GM21723 (cell line): Measurements from ENCODE around the gene LBH.

Experiments used
- ATAC-seq: cut with Tn5 transposase; IDR thresholded peaks from one replicate; pipeline ENCODE4 v1.9.1; 2021; ENCODE audit warnings: mild to moderate bottlenecking, moderate library complexity; ENCODE audit not compliant: unreplicated experiment

LBH gene

DNA sequence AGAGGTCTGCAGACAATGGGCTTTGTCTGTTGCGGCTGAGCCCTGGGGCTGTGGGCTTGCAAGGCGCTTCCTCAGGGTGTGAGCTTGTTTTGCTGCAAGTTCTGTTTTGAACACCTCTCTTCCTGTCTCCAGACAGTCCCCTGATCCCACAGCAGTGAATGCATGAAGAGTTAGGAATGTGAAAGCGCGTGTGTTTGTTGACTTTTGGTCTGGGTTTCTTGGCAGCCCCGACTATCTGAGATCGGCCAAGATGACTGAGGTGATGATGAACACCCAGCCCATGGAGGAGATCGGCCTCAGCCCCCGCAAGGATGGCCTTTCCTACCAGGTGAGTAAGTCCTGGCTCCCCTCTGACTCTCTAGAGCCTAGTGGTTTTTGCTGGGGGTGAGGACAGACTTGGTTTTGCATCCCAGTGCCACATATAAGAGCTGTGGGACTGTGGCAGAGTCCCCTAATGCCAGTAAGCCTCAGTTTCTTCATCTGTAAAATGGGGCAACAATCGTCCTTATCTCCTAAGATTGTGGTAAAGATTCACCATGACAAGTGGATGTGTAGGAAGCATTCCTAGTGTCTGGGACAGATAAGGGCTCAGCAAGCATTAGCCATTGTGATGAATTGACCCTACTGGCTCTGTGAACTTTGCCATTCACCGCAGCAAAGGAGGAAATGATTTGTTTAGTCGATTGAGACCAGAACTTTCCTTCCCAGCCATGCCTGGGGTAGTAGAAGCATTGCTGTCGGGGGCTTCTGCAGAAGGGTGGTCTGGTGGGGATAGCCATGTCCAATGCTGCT, 3.0 kb downstream of the LBH start:
- no peak for ATAC-seq

DNA sequence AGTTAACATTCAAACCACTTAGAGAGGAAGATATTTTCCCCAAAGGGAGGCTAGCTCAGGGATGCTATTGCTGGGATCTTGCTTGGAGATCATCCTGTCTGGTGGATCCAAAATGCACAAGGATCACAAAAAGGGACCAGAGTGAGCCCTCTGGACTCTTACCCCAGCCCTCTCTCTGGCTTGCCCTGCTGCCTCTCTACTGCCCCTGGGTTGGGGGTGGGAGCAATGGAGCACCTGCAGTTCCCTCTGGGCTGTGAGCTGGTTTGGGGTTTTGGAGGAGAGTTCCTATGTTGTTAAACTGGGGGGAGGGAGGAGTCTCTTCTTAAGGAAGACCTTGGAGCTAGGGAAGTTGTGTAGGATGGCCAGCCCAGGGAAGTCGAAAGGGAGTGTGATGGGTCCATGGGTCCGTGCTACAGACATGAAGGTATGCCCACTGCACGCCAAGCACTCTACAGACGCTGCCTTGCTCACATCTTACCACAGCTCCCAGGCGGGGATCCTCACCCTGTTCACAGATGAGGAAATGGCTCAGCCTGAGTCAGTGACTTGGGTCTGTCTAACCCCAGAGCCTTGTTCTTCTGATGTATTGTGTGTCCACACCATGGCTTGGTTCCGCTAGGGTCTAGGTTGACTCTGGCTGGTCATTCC, 3.8 kb downstream of the LBH start:
- no peak for ATAC-seq

- ATAC-seq: no peak
These were observed 4.7 kb downstream of the LBH start for GRCh38 chr2:30235859-30236535.

DNA sequence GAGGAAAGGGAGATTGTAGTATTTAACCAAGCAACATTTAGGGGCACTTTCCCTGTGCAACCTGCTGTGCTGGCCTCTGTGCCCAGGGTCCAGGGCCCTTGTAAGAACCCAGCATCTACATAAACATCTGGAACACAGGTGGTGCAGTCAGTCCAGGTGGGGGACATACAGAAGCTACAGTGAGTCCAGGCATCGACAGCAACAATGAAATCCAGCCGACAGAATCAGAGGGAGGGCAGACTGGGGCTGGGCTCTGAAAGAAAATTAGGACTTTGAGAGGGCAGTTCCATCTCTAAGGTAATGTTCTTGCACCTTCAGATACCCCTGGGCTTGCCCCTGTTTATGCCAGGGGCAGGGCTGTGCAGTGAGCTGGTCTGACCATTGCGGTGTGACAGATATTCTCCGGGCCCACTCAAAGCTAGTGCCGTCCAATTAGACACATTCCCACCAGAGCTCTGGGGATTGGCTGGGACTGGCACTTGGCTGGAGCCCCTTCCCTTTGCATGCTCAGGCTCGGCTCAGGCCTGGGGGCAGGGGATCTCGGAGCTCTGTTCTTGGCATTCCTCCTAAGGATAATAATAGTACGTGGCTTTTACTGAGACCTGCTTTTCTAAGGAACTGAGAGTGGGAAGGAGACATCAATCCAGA, 5.4 kb downstream of the LBH start:
- no peak for ATAC-seq

DNA sequence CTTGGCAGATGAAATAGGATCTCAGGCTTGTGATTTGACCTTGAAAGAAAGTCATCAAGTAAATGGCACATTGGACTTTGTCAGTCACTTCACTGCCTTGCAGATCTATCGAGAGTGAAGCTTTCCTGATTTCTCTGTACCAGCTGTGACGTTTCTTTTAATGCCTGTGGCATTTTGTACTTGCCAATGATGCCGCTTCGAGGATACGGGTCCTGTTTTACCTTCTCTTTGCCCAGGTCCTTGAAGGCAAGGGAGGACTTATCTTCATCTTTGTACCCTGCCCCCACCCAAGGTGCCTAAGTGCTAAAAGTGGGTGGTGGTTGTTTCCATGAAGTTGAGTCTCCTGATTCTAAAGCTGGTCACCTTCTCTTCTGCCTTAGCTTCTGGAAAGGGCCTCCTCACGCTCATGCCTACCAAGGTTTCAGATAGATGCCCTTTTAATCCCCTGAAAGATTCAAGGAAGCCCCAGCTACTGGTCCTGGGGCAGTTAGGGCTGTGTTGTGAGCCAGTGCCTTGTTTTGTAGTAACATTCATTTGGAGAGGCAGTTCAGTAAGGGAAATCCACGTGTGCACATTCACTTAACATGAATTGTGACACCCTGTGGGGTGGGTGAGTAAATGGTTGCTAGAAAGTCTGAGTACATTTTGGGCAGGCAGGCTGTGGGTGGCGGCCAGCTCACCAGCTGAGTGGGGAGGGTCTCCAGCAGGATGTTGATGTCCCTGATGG, 6.1 kb downstream of the LBH start:
- ATAC-seq: no peak

GRCh38 chr2:30237966-30238800, 6.8 kb downstream of the LBH start:
- ATAC-seq: no peak

- no peak for ATAC-seq
These were observed 8.1 kb downstream of the LBH start for GRCh38 chr2:30239308-30239985.

- ATAC-seq: no peak
These were observed 8.8 kb downstream of the LBH start for GRCh38 chr2:30239986-30240752.

- no peak for ATAC-seq
These were observed 11.9 kb downstream of the LBH start for GRCh38 chr2:30243231-30243630.

DNA sequence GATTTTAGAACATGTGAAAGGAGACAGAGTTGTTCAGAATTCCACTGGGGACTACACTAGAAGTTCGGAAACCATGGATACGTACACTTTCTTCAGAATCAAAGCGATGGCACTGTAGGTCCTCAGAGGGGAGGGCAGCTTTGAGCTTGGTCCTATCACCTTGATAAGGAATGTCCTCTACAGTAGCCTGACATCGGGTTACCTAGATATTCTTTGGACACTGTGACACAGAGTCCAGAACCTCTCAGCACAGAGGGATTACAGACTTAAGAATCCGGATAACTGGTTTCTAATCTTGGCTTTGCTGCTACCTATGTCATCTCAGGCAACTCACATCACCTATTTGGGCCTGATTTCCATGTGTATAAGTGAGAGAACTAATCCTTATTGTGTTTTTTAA, 14.0 kb downstream of the LBH start:
- no peak for ATAC-seq

DNA sequence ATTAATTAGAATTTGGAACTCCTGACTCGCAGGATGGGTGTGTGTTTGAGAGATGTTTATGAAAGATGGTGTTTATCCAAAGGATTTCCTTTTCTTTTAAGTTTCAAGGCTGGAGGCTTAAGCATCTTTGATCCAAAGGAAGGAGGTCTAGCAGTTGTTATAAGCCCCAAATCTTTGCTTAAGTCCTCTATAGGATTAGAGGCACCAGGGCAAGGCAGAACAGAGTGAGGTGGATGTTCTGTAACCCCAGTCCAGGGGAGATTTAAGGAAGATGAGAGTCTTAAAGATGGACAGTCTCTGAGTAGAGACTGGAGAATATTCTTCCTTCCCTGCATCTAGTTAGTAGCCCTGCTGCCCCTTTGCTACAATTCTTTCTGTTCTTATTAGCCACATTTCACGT, 17.5 kb downstream of the LBH start:
- ATAC-seq: no peak

DNA sequence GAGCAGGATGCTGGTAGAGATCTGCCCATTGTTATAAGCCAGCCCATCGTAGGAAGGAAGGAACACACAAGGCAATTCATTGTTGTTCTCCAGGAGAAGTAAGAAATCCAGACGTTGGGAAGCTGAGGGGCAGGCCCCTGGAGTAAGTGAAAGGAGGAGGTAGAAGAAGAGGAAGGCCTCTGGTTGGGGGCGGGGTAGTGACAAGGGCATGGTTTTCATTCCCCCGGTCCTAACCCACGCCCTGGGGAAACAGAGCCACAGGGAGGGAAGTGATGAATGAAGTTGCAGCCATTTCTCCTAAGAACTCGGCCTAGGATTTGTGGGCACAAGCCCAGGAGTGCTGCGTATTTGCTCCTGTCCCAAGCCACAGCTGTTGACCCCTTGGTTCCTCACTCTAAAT, 18.0 kb downstream of the LBH start:
- ATAC-seq: no peak

GRCh38 chr2:30250421-30250820, 19.1 kb downstream of the LBH start:
- no peak for ATAC-seq

GRCh38 chr2:30252723-30253701, 21.7 kb downstream of the LBH start:
- ATAC-seq: no peak

DNA sequence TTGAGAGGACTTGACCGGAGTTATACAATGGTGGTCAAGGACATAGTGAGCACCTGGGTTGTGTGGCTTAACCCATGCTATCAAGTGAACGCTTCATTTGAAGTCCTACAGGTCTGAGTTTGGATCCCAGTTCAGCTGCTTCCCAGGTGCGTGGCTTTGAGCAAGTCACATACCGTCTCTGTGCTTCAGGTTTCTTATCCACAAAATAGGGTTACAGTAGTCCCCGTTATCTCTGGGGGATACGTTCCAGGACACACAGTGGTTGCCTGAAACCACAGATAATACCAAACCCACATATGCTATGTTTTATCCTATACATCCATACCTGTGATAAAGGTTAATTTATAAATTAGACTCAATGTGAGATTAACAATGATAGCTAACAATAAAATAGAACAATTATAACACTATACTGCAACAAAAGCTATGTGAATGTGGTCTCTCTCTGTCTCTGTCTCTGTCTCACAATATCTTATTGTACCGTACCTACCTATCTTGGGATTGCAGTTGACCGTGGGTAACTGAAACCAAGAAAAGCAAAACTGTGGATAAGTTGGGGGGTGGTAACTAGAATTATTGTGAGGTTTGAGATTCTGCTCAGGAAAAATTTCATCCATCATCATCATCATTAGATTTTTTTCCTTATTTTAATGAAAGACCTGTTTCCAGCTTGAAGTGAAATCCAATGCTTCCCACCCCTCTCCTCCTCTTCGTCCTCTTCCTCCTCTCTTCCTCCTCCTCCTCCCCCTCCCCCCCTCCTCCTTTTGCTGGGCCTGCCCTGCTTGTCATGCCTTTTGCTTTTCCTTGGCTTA, 22.7 kb downstream of the LBH start:
- ATAC-seq: no peak

DNA sequence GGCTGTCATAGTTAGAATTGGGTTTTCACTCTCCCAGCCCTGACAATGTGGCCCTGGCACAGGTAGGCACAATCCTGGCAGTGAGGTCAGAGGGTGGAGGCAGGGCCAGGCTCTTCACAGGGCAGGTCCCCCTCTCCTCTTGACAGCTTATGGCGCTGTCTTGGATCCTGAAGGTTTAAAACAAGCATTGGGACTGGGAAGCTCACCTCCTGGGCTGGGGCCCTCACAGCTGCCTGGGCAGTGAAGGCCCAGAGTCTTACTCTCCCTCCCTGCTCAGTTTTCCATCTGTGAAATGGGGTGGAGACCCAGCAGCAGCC, 23.3 kb downstream of the LBH start:
- ATAC-seq: no peak

DNA sequence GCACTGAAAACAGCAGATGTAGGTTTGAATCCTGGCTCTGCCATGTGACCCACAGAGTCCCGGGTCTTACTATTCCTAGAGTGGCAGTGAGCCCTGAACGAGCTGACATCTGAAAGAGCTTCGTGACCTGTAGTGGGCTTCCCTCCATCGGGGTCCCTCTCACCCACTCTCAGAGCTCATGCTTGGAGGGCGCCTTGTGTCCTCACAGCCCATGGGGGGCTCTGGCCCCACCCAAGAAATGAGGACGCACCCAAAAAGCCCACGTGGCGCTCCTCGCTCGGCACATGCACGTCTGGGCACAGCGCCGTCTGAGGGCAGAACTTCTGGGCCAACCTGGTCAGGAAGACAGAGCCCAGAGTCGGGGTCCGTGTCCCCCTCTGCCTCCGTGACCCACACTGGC, 23.7 kb downstream of the LBH start:
- ATAC-seq: no peak
